ENCODE measurements around the gene NPTN. TPM values are rescaled to one million over a fixed set of nuclear protein-coding genes. Genes with fewer than 3 reads are reported as not detected.

The NPTN gene
- total RNA-seq, 1 experiment from 2014 or later, result 151 TPM

- no peak overlapping the region for H3K27ac ChIP-seq (ENCODE audit: low read length)
- intact Hi-C loops (cut with micrococcal nuclease; ENCODE audit: unreplicated experiment) (no loop called here), in situ Hi-C loops (cut with HindIII; ENCODE audit: low pct_unique_long_range_greater_than_20kb, low sequenced_read_pairs) (no loop called here)
- no peak for ATAC-seq
- no peaks in the 10 kb centered on the region for H3K9me3 ChIP-seq (ENCODE audit: control insufficient read depth, insufficient read depth, low read depth, low read length)
- H3K4me3 ChIP-seq (ENCODE audit: low read depth in 2 of 2, low read length in 2 of 2), result no peak overlapping the region
- POLR2A ChIA-PET, result no interaction called here
- H3K27me3 ChIP-seq (ENCODE audit: control insufficient read depth, insufficient read depth, low read length), result peaks cover 6% of the 10 kb centered on the region
- DNase-seq (ENCODE audit: low read depth, low spot score), result no peak
- BruUV-seq (replicated peaks), result no TSS peak
- CTCF ChIA-PET, result no interaction called here
- TF ChIP-seq, protein P1, sequence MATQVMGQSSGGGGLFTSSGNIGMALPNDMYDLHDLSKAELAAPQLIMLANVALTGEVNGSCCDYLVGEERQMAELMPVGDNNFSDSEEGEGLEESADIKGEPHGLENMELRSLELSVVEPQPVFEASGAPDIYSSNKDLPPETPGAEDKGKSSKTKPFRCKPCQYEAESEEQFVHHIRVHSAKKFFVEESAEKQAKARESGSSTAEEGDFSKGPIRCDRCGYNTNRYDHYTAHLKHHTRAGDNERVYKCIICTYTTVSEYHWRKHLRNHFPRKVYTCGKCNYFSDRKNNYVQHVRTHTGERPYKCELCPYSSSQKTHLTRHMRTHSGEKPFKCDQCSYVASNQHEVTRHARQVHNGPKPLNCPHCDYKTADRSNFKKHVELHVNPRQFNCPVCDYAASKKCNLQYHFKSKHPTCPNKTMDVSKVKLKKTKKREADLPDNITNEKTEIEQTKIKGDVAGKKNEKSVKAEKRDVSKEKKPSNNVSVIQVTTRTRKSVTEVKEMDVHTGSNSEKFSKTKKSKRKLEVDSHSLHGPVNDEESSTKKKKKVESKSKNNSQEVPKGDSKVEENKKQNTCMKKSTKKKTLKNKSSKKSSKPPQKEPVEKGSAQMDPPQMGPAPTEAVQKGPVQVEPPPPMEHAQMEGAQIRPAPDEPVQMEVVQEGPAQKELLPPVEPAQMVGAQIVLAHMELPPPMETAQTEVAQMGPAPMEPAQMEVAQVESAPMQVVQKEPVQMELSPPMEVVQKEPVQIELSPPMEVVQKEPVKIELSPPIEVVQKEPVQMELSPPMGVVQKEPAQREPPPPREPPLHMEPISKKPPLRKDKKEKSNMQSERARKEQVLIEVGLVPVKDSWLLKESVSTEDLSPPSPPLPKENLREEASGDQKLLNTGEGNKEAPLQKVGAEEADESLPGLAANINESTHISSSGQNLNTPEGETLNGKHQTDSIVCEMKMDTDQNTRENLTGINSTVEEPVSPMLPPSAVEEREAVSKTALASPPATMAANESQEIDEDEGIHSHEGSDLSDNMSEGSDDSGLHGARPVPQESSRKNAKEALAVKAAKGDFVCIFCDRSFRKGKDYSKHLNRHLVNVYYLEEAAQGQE (IDR thresholded peaks at IDR 0.05; ENCODE audit: insufficient read depth in 1 of 2, low read depth in 2 of 2, low read length in 1 of 2), result no peak
- TF ChIP-seq, protein P2, sequence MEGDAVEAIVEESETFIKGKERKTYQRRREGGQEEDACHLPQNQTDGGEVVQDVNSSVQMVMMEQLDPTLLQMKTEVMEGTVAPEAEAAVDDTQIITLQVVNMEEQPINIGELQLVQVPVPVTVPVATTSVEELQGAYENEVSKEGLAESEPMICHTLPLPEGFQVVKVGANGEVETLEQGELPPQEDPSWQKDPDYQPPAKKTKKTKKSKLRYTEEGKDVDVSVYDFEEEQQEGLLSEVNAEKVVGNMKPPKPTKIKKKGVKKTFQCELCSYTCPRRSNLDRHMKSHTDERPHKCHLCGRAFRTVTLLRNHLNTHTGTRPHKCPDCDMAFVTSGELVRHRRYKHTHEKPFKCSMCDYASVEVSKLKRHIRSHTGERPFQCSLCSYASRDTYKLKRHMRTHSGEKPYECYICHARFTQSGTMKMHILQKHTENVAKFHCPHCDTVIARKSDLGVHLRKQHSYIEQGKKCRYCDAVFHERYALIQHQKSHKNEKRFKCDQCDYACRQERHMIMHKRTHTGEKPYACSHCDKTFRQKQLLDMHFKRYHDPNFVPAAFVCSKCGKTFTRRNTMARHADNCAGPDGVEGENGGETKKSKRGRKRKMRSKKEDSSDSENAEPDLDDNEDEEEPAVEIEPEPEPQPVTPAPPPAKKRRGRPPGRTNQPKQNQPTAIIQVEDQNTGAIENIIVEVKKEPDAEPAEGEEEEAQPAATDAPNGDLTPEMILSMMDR (IDR thresholded peaks at IDR 0.05), result no peak
- TF ChIP-seq SIN3A (IDR thresholded peaks at IDR 0.05; ENCODE audit: borderline replicate concordance, insufficient read depth, low read depth, low read length) (no peak), POLR2AphosphoS5 (IDR thresholded peaks at IDR 0.05; ENCODE audit: low read depth, low read length) (no peak), TCF7L2 (IDR thresholded peaks at IDR 0.05; ENCODE audit: low read depth, low read length) (no peak)
- H3K4me1 ChIP-seq (ENCODE audit: control insufficient read depth, insufficient read depth, low read length), result no peaks in the 10 kb centered on the region
- H3K36me3 ChIP-seq (ENCODE audit: control insufficient read depth, insufficient read depth, low read length), result no peaks in the 10 kb centered on the region
Observed at GRCh38 chr15:73658645-73659044, 25.5 kb upstream of the NPTN start.

GRCh38 chr15:73655724-73656123 lies 22.5 kb upstream of the NPTN start:
- ATAC-seq, result no peak
- no peaks in the 10 kb centered on the region for H3K9me3 ChIP-seq (ENCODE audit: control insufficient read depth, insufficient read depth, low read depth, low read length)
- intact Hi-C loops (cut with micrococcal nuclease; ENCODE audit: unreplicated experiment) (no loop called here), in situ Hi-C loops (cut with HindIII; ENCODE audit: low pct_unique_long_range_greater_than_20kb, low sequenced_read_pairs) (no loop called here)
- no TSS peak for BruUV-seq (replicated peaks)
- ChIA-PET CTCF (no interaction called here), POLR2A (no interaction called here)
- H3K4me3 ChIP-seq (ENCODE audit: low read depth in 2 of 2, low read length in 2 of 2), result no peak overlapping the region
- DNase-seq (ENCODE audit: low read depth, low spot score), result no peak
- H3K27me3 ChIP-seq (ENCODE audit: control insufficient read depth, insufficient read depth, low read length), result peaks cover 6% of the 10 kb centered on the region
- no peak overlapping the region for H3K27ac ChIP-seq (ENCODE audit: low read length)
- H3K4me1 ChIP-seq (ENCODE audit: control insufficient read depth, insufficient read depth, low read length), result no peaks in the 10 kb centered on the region
- no peaks in the 10 kb centered on the region for H3K36me3 ChIP-seq (ENCODE audit: control insufficient read depth, insufficient read depth, low read length)
- TF ChIP-seq, protein P2 (IDR thresholded peaks at IDR 0.05), result no peak
- TF ChIP-seq TCF7L2 (IDR thresholded peaks at IDR 0.05; ENCODE audit: low read depth, low read length), result no peak
- no peak for TF ChIP-seq SIN3A (IDR thresholded peaks at IDR 0.05; ENCODE audit: borderline replicate concordance, insufficient read depth, low read depth, low read length)
- TF ChIP-seq, protein P1 (IDR thresholded peaks at IDR 0.05; ENCODE audit: insufficient read depth in 1 of 2, low read depth in 2 of 2, low read length in 1 of 2), result no peak
- no peak for TF ChIP-seq POLR2AphosphoS5 (IDR thresholded peaks at IDR 0.05; ENCODE audit: low read depth, low read length)
